Raji (cell line): ENCODE data around the gene GGCX.

ENCODE experiments used
- POLR2A ChIP-seq: IDR thresholded peaks from 2 replicates; pipeline ENCODE4 v1.6.1; 2011; ENCODE audit warnings: low read depth, low read length, control low read depth; ENCODE audit not compliant: insufficient read depth

Gene GGCX

DNA sequence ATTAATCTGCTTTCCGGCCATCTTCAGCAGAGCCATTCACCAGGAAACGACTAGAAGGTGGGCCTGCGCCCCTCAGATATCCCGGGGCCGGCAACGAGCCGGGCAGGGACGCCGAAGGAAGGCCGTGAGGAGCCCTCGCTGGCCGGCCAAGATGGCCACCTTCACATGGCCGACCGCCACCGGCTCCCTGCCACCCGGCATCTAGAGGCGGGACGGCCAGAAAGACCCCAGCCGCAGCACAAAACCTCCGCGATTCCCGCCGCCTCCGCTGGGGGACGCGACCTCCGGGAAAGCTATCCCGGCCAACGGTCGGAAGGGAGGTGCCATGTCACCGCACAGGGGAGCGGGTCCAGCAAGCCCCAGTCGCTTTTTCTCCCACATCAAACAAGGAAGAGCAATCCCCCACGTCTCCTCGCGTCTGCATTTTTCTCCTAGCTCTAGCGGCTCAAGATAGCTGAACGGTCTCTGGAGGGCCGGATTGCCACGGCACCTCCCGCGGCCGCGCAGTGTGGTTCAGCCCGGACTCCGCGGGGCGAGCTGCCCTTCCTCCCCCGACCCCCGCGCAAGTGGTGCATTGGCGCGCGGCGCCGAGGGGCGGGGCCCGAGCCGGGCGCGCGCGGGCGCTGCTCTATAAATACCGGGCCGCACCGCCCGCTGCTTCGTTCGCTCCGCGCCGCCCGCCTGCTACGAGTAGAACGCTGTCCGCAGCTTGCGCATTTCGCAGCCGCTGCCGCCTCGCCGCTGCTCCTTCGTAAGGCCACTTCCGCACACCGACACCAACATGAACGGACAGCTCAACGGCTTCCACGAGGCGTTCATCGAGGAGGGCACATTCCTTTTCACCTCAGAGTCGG lies 22.6 kb downstream of the GGCX start, which contains the start of gene MAT2A:
Gene MAT2A, plus strand, starts transcription at position 662 of the 854 bp plus-strand sequence. Its CDS starts 120 bp downstream, at position 782.
- peak; percentile 97 for TF ChIP-seq POLR2A

GRCh38 chr2:85537600-85538506 lies 23.4 kb downstream of the GGCX start:
- peak; percentile 59; the same call in 1 of the 2 replicates for TF ChIP-seq POLR2A

GRCh38 chr2:85536479-85536878 lies 24.8 kb downstream of the GGCX start:
- no peak for TF ChIP-seq POLR2A

DNA sequence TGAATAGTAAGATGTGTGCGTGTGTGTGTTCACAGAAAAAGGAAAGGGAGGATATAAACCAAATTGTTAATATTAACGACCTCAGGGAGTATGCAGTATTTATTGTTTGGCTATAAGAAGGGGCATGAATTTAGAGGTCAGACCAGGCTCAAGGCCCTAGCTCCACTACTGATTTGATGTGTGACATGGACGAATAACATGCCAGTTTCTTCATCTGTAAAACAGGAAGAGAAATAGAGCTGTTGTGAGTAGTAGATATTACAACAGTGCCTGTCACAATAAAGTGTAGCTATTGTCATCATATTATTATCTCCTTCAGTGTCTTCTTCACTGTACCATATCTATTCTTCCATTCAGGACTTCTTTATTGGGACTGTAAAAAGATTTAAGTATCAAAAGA lies 26.4 kb downstream of the GGCX start:
- no peak for TF ChIP-seq POLR2A

DNA sequence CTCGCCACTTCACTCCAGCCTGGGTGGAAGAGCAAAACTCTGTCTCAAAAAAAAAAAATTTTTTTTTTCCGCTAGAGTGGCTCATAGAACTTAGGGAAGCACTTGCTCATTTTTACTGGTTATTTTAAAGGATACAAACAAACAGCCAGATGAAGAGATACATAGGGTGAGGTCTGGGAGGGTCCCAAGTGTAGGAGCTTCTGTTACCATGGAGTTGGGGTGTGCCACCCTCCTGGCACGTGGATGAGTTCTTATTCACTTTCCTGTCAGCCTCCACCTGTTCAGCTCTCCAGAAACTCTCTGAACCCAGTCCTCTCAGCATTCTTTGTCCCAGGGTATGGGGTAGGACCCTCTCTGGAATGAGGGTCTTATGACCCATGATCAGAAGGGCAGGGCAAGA lies 27.2 kb downstream of the GGCX start:
- TF ChIP-seq POLR2A, result no peak

- no peak for TF ChIP-seq POLR2A
These were observed 29.7 kb downstream of the GGCX start for GRCh38 chr2:85531589-85531988.

DNA sequence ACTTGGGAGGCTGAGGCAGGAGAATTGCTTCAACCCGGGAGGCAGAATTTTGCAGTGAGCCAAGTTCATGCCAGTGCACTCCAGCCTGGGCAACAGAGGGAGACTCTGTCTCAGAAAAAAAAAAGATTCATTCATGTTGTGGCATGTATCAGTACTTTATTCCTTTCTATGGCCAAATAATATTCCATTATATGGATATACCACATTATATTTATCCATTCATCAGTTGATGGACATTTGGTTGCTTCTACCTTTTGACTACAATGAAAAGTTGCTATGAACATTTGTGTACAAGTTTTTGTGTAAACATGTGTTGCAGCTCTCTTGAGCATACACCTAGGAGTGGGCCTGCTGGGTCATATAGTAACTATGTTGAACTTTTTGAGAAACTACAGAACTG lies 31.5 kb downstream of the GGCX start:
- TF ChIP-seq POLR2A, result no peak

DNA sequence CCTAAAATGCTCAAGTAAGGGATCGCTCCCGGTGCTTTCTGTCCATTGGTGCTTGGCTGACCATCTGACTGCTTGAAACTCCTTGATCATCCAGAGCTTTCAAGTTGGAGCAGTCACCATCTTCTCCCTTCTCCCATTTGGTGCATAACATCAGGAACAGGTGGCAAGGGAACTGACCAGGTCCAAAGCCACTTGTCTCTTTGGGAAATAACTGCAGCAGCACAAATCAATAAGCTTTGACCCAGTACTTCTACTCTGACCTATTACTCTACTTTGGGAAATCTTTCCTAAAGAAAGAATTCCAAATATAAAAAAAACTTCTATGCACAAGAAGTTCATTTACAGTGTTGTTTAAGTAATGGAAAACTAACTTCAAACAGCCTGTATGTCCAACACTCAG lies 32.9 kb downstream of the GGCX start:
- no peak for TF ChIP-seq POLR2A

DNA sequence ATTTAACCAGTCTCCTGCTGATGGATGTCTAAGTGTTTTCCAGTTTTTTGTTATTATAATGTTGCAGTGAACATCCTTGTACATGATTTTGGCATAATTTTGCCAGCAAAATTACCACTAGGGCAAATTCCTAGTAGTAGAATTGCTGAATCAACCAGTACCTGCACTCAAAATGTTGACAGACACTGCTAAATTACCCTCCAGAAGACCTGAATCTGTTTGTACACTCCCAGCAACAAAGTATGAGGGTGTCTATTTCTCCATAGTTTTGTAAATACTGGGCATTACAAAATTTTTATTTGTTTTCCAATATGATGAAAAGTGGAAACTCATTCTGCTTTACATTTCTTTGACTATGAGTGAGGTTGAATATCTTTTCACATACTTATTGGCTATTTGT lies 33.5 kb downstream of the GGCX start:
- no peak for TF ChIP-seq POLR2A

GRCh38 chr2:85525567-85525966 lies 35.7 kb downstream of the GGCX start:
- TF ChIP-seq POLR2A, result no peak

- no peak for TF ChIP-seq POLR2A
These were observed 36.3 kb downstream of the GGCX start for GRCh38 chr2:85525029-85525428.

GRCh38 chr2:85524336-85524908 lies 36.9 kb downstream of the GGCX start:
- no peak for TF ChIP-seq POLR2A

DNA sequence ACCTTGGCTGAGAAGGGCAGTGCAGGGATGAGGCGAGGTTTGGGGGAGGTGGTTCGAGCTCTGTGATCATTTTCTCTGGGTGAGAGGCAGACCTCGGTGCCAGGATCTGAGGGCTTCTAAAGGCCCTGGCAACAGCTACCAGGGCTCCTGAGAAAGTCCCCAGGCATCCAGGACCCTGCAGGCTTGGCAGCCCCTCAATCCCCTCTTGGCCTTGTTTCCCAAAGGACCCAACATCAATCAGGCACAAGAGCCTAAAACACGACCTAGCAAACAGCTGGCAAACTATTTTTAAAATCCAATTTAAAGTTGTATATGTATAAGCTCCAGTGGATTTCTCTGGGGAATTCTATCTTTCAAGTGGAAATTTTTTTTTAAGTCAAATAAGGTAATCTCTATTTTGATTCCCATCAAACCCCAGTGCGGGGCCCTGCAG lies 37.4 kb downstream of the GGCX start:
- no peak for TF ChIP-seq POLR2A

- TF ChIP-seq POLR2A, result no peak
These were observed 38.0 kb downstream of the GGCX start for GRCh38 chr2:85523062-85523902.
